Activated naive CD8-positive, alpha-beta T cell (primary cell): ENCODE results near the gene APOBEC4.
"Not testable (repeated sequence)": the region's sequence is repeated elsewhere in the genome, so short reads cannot be mapped to it uniquely, and the experiment has no call there.

ENCODE experiments used
- H3K27ac Mint-ChIP-seq: one replicate; pipeline ENCODE4 v1.8.0; 2021; ENCODE audit warnings: mixed read lengths
- H3K27me3 Mint-ChIP-seq: one replicate; pipeline ENCODE4 v1.8.0; 2021; ENCODE audit warnings: mixed read lengths
- H3K36me3 Mint-ChIP-seq: one replicate; pipeline ENCODE4 v1.8.0; 2021; ENCODE audit warnings: mixed read lengths
- H3K4me1 Mint-ChIP-seq: one replicate; pipeline ENCODE4 v1.8.0; 2021; ENCODE audit warnings: low read depth, mixed read lengths
- H3K4me3 Mint-ChIP-seq: one replicate; pipeline ENCODE4 v1.8.0; 2021; ENCODE audit warnings: mild to moderate bottlenecking, mixed read lengths
- H3K9me3 Mint-ChIP-seq: one replicate; pipeline ENCODE4 v1.8.0; 2021; ENCODE audit warnings: low read depth, mixed read lengths

The APOBEC4 gene

GRCh38 chr1:183685112-183685713, 32.1 kb upstream of the APOBEC4 start:
- no peak overlapping the region for H3K4me3 Mint-ChIP-seq
- no peaks in the 10 kb centered on the region for H3K9me3 Mint-ChIP-seq
- no peak overlapping the region for H3K27ac Mint-ChIP-seq
- H3K4me1 Mint-ChIP-seq: peaks cover 4% of the 10 kb centered on the region
- H3K36me3 Mint-ChIP-seq: no peaks in the 10 kb centered on the region
- H3K27me3 Mint-ChIP-seq: peaks cover 7% of the 10 kb centered on the region

DNA sequence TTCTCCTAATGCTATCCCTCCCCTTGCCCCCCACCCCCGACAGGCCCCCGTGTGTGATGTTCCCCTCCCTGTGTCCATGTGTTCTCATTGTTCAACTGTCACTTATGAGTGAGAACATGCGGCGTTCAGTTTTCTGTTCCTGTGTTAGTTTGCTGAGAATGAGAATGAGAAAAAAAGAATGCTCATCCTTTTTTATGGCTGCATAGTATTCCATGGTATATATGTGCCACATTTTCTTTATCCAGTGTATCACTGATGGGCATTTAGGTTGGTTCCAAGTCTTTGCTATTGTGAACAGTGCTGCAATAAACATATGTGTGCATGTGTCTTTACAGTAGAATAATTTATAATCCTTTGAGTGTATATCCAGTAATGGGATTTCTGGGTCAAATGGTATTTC, 26.2 kb upstream of the APOBEC4 start:
- H3K27ac Mint-ChIP-seq, H3K36me3 Mint-ChIP-seq, H3K27me3 Mint-ChIP-seq, H3K4me3 Mint-ChIP-seq, H3K9me3 Mint-ChIP-seq, H3K4me1 Mint-ChIP-seq: not testable (repeated sequence)

DNA sequence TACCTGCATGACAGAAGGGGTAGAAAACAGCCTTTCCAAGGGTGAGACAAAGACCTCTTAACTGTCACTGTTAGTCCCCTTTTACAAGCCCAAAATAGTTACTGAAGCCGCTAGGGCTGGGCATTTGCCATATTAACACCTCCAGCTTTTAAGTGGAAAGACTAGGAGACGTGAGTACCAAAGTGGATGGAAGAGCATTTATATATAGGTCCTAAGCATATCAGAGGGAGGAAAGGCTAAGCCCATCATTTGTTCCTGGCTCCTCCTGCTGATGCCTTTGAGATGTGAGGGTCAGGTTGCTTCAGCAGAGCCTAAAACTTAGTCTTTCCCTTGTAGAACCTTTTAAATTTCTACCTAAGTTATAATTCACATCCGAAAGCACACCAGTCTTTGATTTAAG, 25.7 kb upstream of the APOBEC4 start:
- no peak overlapping the region for H3K27ac Mint-ChIP-seq
- H3K9me3 Mint-ChIP-seq: no peaks in the 10 kb centered on the region
- no peak overlapping the region for H3K4me3 Mint-ChIP-seq
- peaks cover 7% of the 10 kb centered on the region for H3K27me3 Mint-ChIP-seq
- peaks cover 2% of the 10 kb centered on the region for H3K36me3 Mint-ChIP-seq
- no peaks in the 10 kb centered on the region for H3K4me1 Mint-ChIP-seq

DNA sequence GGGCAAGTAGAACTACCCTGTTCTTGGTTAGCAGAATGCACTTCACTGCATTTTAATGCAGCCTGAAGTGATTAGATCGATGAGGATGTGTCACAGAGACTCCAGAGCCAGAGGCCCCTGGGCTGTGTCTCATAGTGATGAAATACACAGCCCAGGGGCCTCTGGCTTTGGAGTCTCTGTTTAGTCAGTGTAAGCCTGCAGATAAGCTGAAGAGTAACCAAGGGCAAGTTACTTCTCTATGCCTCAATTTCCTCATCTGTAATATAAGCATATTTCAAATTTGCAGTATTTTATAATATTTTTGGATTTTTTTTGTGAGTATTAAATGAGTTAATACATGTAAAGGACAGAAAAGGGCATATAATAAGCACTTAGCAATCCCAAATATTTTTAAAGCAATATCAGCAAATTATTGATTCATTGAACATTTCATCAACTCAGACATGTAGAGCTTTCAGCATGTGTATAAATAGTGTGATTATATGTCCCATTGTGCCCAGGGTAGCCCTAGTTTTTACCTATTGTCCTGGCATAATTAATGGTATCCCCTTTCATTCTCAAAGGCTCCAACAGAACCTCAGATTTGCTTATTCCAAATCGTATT, 23.6 kb upstream of the APOBEC4 start:
- Mint-ChIP-seq H3K36me3 (peaks cover 6% of the 10 kb centered on the region), H3K9me3 (no peaks in the 10 kb centered on the region), H3K4me3 (no peak overlapping the region), H3K4me1 (no peaks in the 10 kb centered on the region), H3K27me3 (peaks cover 3% of the 10 kb centered on the region), H3K27ac (no peak overlapping the region)

DNA sequence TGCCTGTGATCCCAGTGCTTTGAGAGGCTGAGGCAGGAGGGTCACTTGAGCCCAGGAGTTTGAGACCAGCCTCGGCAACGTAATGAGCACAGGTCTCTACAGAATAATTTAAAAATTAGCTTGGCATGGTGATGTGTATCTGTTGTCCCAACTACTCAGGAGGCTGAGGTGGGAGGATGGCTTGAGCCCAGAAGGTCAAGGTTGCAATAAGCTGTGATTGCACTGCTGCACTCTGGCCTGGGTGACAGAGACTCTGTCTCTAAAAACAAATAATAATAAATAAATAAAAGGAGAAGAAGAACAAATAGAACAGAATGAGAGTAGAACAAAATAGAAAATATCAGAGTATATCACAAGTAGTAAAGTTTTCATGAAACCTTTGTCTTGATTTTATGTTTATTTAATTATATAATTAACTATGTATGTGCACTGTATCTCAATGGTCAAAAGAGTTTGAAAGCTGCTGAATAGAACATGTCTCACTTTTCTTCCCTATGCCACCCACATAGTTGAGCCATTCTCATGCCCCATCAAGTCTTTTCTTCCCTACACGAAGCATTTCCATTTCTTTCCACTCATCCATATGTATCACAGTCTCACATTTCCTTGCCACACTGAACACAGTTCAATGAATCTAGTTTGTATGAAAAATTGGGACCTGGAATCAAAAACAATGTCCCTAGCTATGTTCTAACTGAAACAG, 22.9 kb upstream of the APOBEC4 start:
- Mint-ChIP-seq H3K4me3 (no peak overlapping the region), H3K27ac (no peak overlapping the region), H3K9me3 (no peaks in the 10 kb centered on the region), H3K27me3 (peaks cover 3% of the 10 kb centered on the region), H3K4me1 (no peaks in the 10 kb centered on the region), H3K36me3 (peaks cover 6% of the 10 kb centered on the region)

DNA sequence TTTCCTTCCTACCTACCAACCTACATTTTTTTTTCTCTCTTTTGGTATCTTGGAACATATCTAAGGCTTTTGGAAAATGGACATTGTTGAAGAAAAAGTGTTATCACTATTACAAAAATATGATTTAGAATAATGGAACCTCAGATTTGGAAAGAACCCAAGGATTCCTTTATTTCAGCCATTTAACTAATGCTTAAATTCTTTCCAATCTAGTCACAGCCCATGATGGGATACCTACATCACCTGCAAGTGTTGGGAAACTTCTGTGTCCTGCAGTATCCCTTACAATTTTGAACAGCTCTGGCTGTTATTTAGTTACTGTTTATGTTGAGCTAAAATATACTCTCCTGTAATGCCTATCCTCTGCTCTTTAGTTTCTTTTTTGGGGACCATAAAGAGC, 22.3 kb upstream of the APOBEC4 start:
- Mint-ChIP-seq H3K27me3 (peaks cover 7% of the 10 kb centered on the region), H3K27ac (no peak overlapping the region)

GRCh38 chr1:183674886-183675285, 21.8 kb upstream of the APOBEC4 start:
- Mint-ChIP-seq H3K27me3 (peaks cover 7% of the 10 kb centered on the region), H3K36me3 (peaks cover 11% of the 10 kb centered on the region), H3K9me3 (peaks cover 6% of the 10 kb centered on the region), H3K4me1 (no peaks in the 10 kb centered on the region), H3K27ac (no peak overlapping the region), H3K4me3 (no peak overlapping the region)

More for the DNA sequence above, 22.3 kb upstream of the APOBEC4 start:
- Mint-ChIP-seq H3K36me3 (peaks cover 11% of the 10 kb centered on the region), H3K9me3 (peaks cover 5% of the 10 kb centered on the region), H3K4me1 (no peaks in the 10 kb centered on the region), H3K4me3 (no peak overlapping the region)

DNA sequence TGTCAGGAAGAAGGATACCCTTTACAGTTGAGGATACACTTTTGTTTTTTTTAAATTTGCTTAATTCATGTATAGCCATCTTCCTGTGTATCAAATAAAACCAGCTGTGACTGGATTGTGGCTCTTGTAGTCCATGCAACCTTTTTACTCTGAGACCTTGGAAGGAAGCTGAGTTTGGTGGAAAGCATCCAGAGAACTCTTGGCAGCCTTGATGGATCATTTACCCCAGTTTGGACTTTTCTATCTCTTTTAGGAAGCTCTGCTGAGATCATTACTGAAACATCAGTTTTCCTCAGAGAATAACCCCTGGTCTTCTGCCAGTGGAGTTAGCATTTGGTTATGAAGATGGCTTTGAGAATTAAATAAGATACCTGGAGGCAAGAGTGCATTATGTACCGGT, 21.2 kb upstream of the APOBEC4 start:
- Mint-ChIP-seq H3K4me3 (no peak overlapping the region), H3K9me3 (peaks cover 6% of the 10 kb centered on the region), H3K36me3 (peaks cover 11% of the 10 kb centered on the region), H3K4me1 (no peaks in the 10 kb centered on the region), H3K27me3 (peaks cover 7% of the 10 kb centered on the region), H3K27ac (no peak overlapping the region)

GRCh38 chr1:183673605-183674323, 20.6 kb upstream of the APOBEC4 start:
- Mint-ChIP-seq H3K27me3 (peaks cover 7% of the 10 kb centered on the region), H3K9me3 (peaks cover 6% of the 10 kb centered on the region), H3K36me3 (peaks cover 11% of the 10 kb centered on the region), H3K4me3 (no peak overlapping the region), H3K4me1 (no peaks in the 10 kb centered on the region), H3K27ac (no peak overlapping the region)

- H3K36me3 Mint-ChIP-seq: peaks cover 11% of the 10 kb centered on the region
- peaks cover 6% of the 10 kb centered on the region for H3K27me3 Mint-ChIP-seq
- H3K4me3 Mint-ChIP-seq: no peak overlapping the region
- no peak overlapping the region for H3K27ac Mint-ChIP-seq
- H3K4me1 Mint-ChIP-seq: no peaks in the 10 kb centered on the region
- peaks cover 6% of the 10 kb centered on the region for H3K9me3 Mint-ChIP-seq
Observed at GRCh38 chr1:183670169-183670568, 17.1 kb upstream of the APOBEC4 start.

- Mint-ChIP-seq H3K9me3 (no peaks in the 10 kb centered on the region), H3K36me3 (no peaks in the 10 kb centered on the region), H3K27ac (no peak overlapping the region), H3K4me3 (no peak overlapping the region), H3K4me1 (peaks cover 31% of the 10 kb centered on the region), H3K27me3 (no peaks in the 10 kb centered on the region)
Observed at GRCh38 chr1:183656355-183656754, 3.2 kb upstream of the APOBEC4 start.

GRCh38 chr1:183655562-183656075, 2.5 kb upstream of the APOBEC4 start:
- peaks cover 35% of the 10 kb centered on the region for H3K4me1 Mint-ChIP-seq
- no peaks in the 10 kb centered on the region for H3K9me3 Mint-ChIP-seq
- H3K27ac Mint-ChIP-seq: no peak overlapping the region
- H3K36me3 Mint-ChIP-seq: no peaks in the 10 kb centered on the region
- H3K27me3 Mint-ChIP-seq: no peaks in the 10 kb centered on the region
- H3K4me3 Mint-ChIP-seq: no peak overlapping the region

- no peaks in the 10 kb centered on the region for H3K9me3 Mint-ChIP-seq
- no peaks in the 10 kb centered on the region for H3K36me3 Mint-ChIP-seq
- H3K27ac Mint-ChIP-seq: no peak overlapping the region
- H3K27me3 Mint-ChIP-seq: no peaks in the 10 kb centered on the region
- H3K4me3 Mint-ChIP-seq: no peak overlapping the region
- peaks cover 35% of the 10 kb centered on the region for H3K4me1 Mint-ChIP-seq
Observed at GRCh38 chr1:183654706-183655105, 1.6 kb upstream of the APOBEC4 start.

- no peaks in the 10 kb centered on the region for H3K27me3 Mint-ChIP-seq
- H3K9me3 Mint-ChIP-seq: no peaks in the 10 kb centered on the region
- no peak overlapping the region for H3K4me3 Mint-ChIP-seq
- peak overlapping the region; percentile 64 for H3K27ac Mint-ChIP-seq
- H3K4me1 Mint-ChIP-seq: peaks cover 35% of the 10 kb centered on the region
- H3K36me3 Mint-ChIP-seq: no peaks in the 10 kb centered on the region
Observed at GRCh38 chr1:183653876-183654451, 848 bp upstream of the APOBEC4 start.

DNA sequence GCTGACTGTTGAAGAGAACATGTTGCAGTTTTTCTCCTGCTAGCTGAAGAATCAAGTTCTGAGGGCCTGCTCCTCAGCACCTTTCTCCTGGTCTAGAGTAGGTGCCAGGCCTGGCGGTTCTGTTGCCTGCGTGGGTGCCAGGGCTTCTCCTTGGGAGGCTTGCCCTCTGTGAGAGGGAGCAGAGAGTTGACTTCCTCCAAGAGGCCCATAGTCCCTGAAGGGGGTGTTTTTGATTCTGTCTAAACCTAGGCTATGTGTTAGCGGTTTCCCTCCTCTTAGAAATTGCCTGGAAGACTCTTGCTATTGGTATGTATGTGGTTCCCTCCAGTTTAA, 312 bp upstream of the APOBEC4 start:
- Mint-ChIP-seq H3K4me3 (no peak overlapping the region), H3K9me3 (no peaks in the 10 kb centered on the region), H3K27me3 (no peaks in the 10 kb centered on the region), H3K4me1 (peaks cover 35% of the 10 kb centered on the region), H3K36me3 (no peaks in the 10 kb centered on the region), H3K27ac (peak overlapping the region; percentile 64)
